ENCODE data around the gene ORC6.

Gene ORC6

GRCh38 chr16:46689365-46690280, at the start of gene ORC6:
ORC6 (plus strand) TSS chr16:46689659; CDS start chr16:46689706, 47 bp downstream.
- peak within 1 kb of the TSS; percentile 75 for H3K4me3 ChIP-seq (ENCODE audit: low read depth, low read length)
- TF ChIP-seq CTCF (IDR thresholded peaks at IDR 0.05; ENCODE audit: borderline replicate concordance, insufficient read depth, low read depth, low read length): peak; percentile 69

GRCh38 chr16:46648656-46649055, 40.8 kb upstream of the ORC6 start:
- no peak for TF ChIP-seq CTCF (IDR thresholded peaks at IDR 0.05; ENCODE audit: borderline replicate concordance, insufficient read depth, low read depth, low read length)
- H3K4me3 ChIP-seq (ENCODE audit: low read depth, low read length): no peak overlapping the region

- no peak for TF ChIP-seq CTCF (IDR thresholded peaks at IDR 0.05; ENCODE audit: borderline replicate concordance, insufficient read depth, low read depth, low read length)
These were observed 39.7 kb upstream of the ORC6 start for GRCh38 chr16:46649588-46650253.

GRCh38 chr16:46650254-46650623, 39.2 kb upstream of the ORC6 start:
- TF ChIP-seq CTCF (IDR thresholded peaks at IDR 0.05; ENCODE audit: borderline replicate concordance, insufficient read depth, low read depth, low read length): no peak
- H3K4me3 ChIP-seq (ENCODE audit: low read depth, low read length): no peak overlapping the region

More at GRCh38 chr16:46649588-46650253, 39.7 kb upstream of the ORC6 start:
- no peak overlapping the region for H3K4me3 ChIP-seq (ENCODE audit: low read depth, low read length)

GRCh38 chr16:46651305-46651704, 38.2 kb upstream of the ORC6 start:
- no peak overlapping the region for H3K4me3 ChIP-seq (ENCODE audit: low read depth, low read length)
- no peak for TF ChIP-seq CTCF (IDR thresholded peaks at IDR 0.05; ENCODE audit: borderline replicate concordance, insufficient read depth, low read depth, low read length)

- TF ChIP-seq CTCF (IDR thresholded peaks at IDR 0.05; ENCODE audit: borderline replicate concordance, insufficient read depth, low read depth, low read length): no peak
- no peak overlapping the region for H3K4me3 ChIP-seq (ENCODE audit: low read depth, low read length)
These were observed 30.5 kb upstream of the ORC6 start for GRCh38 chr16:46658925-46659324.
